ENCODE results near the gene RNU1-2. TPM values are rescaled to one million over a fixed set of nuclear protein-coding genes. Genes with fewer than 3 reads are reported as not detected.
"Not testable (repeated sequence)": the region's sequence is repeated elsewhere in the genome, so short reads cannot be mapped to it uniquely, and the experiment has no call there.

Gene RNU1-2
- total RNA-seq, 1 experiment from 2014 or later, result 2,051 TPM

DNA sequence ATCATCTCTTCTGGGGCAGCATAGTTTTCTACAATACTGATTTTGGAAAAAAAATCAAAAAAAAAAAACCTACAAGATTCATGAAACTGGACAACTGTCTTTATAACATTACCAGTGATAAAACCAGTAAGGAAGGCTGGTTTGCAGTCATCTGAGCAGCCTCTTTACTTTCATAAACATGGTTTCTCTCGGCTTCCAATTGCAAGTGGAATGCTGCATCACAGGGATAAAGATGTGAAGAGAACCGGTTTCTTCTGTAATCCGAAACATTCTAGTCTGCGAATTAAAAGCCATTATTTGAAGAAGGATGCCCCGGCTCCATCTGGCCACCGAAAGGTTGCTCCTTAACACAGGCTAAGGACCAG, 565 bp upstream of the RNU1-2 start:
- not testable (repeated sequence) for H3K9ac ChIP-seq (ENCODE audit: extremely low read depth, insufficient read length, low read length); H3K79me1 ChIP-seq (ENCODE audit: insufficient read depth, low read depth, low read length, poor library complexity, severe bottlenecking)

DNA sequence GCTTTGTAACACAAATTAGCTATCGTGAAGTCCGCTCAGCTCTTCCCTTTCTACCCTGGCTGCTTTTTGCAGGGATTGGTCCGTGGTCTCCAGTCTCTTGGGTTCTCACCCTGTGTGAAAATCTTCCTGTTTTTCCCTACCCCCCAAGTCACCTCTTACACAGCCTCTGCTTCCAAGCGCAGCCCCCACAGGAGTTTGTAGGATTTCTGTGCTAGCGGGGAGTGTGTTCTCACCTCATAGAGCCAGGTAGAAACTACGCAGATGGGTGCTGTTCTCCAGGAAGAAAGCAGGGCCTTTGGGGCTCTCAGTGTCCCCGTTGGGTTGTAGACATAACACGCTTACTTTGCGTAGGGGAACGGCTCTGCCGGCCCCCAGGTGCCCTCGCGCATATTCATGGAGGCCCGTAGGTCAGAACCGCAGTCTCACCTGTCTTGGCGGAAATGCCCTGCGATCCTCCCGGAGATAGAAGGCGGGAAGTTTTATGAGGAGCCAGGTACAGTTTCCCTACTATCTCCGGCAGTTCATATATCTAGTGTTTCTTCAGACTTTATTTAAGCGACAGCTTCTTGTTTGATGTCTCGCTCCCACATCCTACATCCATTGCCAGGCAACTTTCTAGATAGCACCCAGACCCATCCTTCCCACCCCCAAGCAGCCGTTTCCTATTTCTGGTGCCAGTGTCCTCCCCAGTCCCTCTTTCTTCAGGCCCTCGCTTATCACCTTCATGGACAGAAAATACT, 706 bp downstream of the RNU1-2 start:
- not testable (repeated sequence) for H2BK12ac ChIP-seq (ENCODE audit: insufficient read length, low read depth, low read length); H4K20me1 ChIP-seq (ENCODE audit: control insufficient read depth, insufficient read depth, insufficient read length); H4K91ac ChIP-seq (ENCODE audit: insufficient read length, low read depth, low read length); H3K9me3 ChIP-seq (ENCODE audit: control insufficient read depth, low read depth, low read length); H3K23me2 ChIP-seq (ENCODE audit: insufficient read length, low read depth, low read length, poor library complexity, severe bottlenecking); H2BK120ac ChIP-seq (ENCODE audit: low read depth, low read length, poor library complexity, severe bottlenecking); H4K8ac ChIP-seq (replicated peaks; ENCODE audit: insufficient read length, low read depth, low read length); H3K27me3 ChIP-seq (ENCODE audit: insufficient read depth, low read length); H2BK15ac ChIP-seq (ENCODE audit: low read depth, low read length); H3K4ac ChIP-seq (ENCODE audit: low read depth, low read length); H3T11ph ChIP-seq (ENCODE audit: low read length); H3K36me3 Mint-ChIP-seq (ENCODE audit: insufficient read depth in 1 of 3, low read depth in 3 of 3); H3K27me3 Mint-ChIP-seq (ENCODE audit: low read depth); H2BK20ac ChIP-seq (ENCODE audit: low read depth, low read length, poor library complexity, severe bottlenecking); H3K79me2 ChIP-seq (ENCODE audit: insufficient read depth, low read length); H2BK5ac ChIP-seq (ENCODE audit: insufficient read length, low read length); H3K56ac ChIP-seq (ENCODE audit: insufficient read length, low read depth, low read length); H2AK5ac ChIP-seq (ENCODE audit: insufficient read length, low read length); H3K4me1 ChIP-seq (ENCODE audit: insufficient read depth, low read length); H4K5ac ChIP-seq (ENCODE audit: insufficient read length, low read depth, low read length); H3K9me3 Mint-ChIP-seq; H3K23ac ChIP-seq (ENCODE audit: insufficient read length, low read depth, low read length); H3K79me1 ChIP-seq (ENCODE audit: insufficient read depth, low read depth, low read length, poor library complexity, severe bottlenecking)
- Histone ChIP-seq H3K4me2 (ENCODE audit: insufficient read depth, insufficient read length, low read length) (peak overlapping the region; percentile 66), H2AFZ (ENCODE audit: low read length) (peak overlapping the region; percentile 22), H3K14ac (ENCODE audit: insufficient read depth, low read length) (peak overlapping the region; percentile 74; the same call in 1 of the 2 replicates), H3K18ac (ENCODE audit: insufficient read length, low read depth, low read length) (peak overlapping the region; percentile 75), H3K9ac (ENCODE audit: extremely low read depth, insufficient read length, low read length) (peak overlapping the region; percentile 44), H3K27ac (ENCODE audit: insufficient read length, low read depth, low read length) (peak overlapping the region; percentile 97)
- H3K4me1 Mint-ChIP-seq, result peaks cover 16 to 20% of the 10 kb centered on the region in 2 experiments
- peak overlapping the region; percentile 76 to 88 for H3K4me3 Mint-ChIP-seq
- DNase-seq, result peak; percentile 90
- peak overlapping the region; percentile 91 to 100 (median 100) for H3K27ac Mint-ChIP-seq
- no CpG with 5 or more reads among the region's 24 CpGs for WGBS (ENCODE audit: extremely low coverage, insufficient read length, low lambda C conversion rate)

More for the DNA sequence above, 565 bp upstream of the RNU1-2 start:
- not testable (repeated sequence) for H3K27me3 ChIP-seq (ENCODE audit: insufficient read depth, low read length); H3K23me2 ChIP-seq (ENCODE audit: insufficient read length, low read depth, low read length, poor library complexity, severe bottlenecking); H3K79me2 ChIP-seq (ENCODE audit: insufficient read depth, low read length); H3K27ac ChIP-seq (ENCODE audit: insufficient read length, low read depth, low read length); H4K20me1 ChIP-seq (ENCODE audit: control insufficient read depth, insufficient read depth, insufficient read length); H2AFZ ChIP-seq (ENCODE audit: low read length); H3T11ph ChIP-seq (ENCODE audit: low read length); H2BK12ac ChIP-seq (ENCODE audit: insufficient read length, low read depth, low read length); H3K14ac ChIP-seq (ENCODE audit: insufficient read depth, low read length); H3K56ac ChIP-seq (ENCODE audit: insufficient read length, low read depth, low read length); H3K4ac ChIP-seq (ENCODE audit: low read depth, low read length); H3K4me1 ChIP-seq (ENCODE audit: insufficient read depth, low read length); H4K5ac ChIP-seq (ENCODE audit: insufficient read length, low read depth, low read length); H4K91ac ChIP-seq (ENCODE audit: insufficient read length, low read depth, low read length); H3K18ac ChIP-seq (ENCODE audit: insufficient read length, low read depth, low read length); H2AK5ac ChIP-seq (ENCODE audit: insufficient read length, low read length); H4K8ac ChIP-seq (replicated peaks; ENCODE audit: insufficient read length, low read depth, low read length); H3K23ac ChIP-seq (ENCODE audit: insufficient read length, low read depth, low read length); H3K9me3 ChIP-seq (ENCODE audit: control insufficient read depth, low read depth, low read length); DNase-seq; H3K9me3 Mint-ChIP-seq; H3K27me3 Mint-ChIP-seq (ENCODE audit: low read depth); H2BK15ac ChIP-seq (ENCODE audit: low read depth, low read length); H3K4me2 ChIP-seq (ENCODE audit: insufficient read depth, insufficient read length, low read length); H3K36me3 Mint-ChIP-seq (ENCODE audit: insufficient read depth in 1 of 3, low read depth in 3 of 3); H2BK5ac ChIP-seq (ENCODE audit: insufficient read length, low read length)
- H2BK120ac ChIP-seq (ENCODE audit: low read depth, low read length, poor library complexity, severe bottlenecking), result peak overlapping the region; percentile 69
- H3K27ac Mint-ChIP-seq, result peak overlapping the region in 2 of 3 experiments; percentile 100; a peak in 4 of 7 replicates
- no CpG with 5 or more reads among the region's 6 CpGs for WGBS (ENCODE audit: extremely low coverage, insufficient read length, low lambda C conversion rate)
- H3K4me3 Mint-ChIP-seq, result peak overlapping the region; percentile 76 to 88
- H2BK20ac ChIP-seq (ENCODE audit: low read depth, low read length, poor library complexity, severe bottlenecking), result peak overlapping the region; percentile 11
- H3K4me1 Mint-ChIP-seq, result peaks cover 11 to 14% of the 10 kb centered on the region in 2 experiments
